Gastroesophageal sphincter (tissue), 3 donors: ENCODE results near the gene LAMC2.

Source experiments
- CTCF ChIP-seq, 4 experiments: fragments of 200-600 bp in 2 of 4; fragments of 450-650 bp in 2 of 4; sonication (generic) in 1 of 4; IDR thresholded peaks; one replicate each; pipeline ENCODE4 v1.5.1; 2017 to 2019; ENCODE audit warnings: antibody characterized with exemption in 4 of 4, mild to moderate bottlenecking in 2 of 4, moderate library complexity in 2 of 4
- EP300 ChIP-seq: sonication (generic); formaldehyde crosslinking; IDR thresholded peaks from one replicate; pipeline ENCODE4 v1.6.1; 2017; ENCODE audit warnings: antibody characterized with exemption, mild to moderate bottlenecking
- POLR2A ChIP-seq, 2 donors: fragments of 450-650 bp; IDR thresholded peaks; one replicate each; pipeline ENCODE4 v1.6.1; 2017; ENCODE audit warnings: antibody characterized with exemption in 2 of 2, mild to moderate bottlenecking in 2 of 2, moderate library complexity in 1 of 2
- POLR2AphosphoS5 ChIP-seq: sonication (generic); formaldehyde crosslinking; IDR thresholded peaks from one replicate; pipeline ENCODE4 v1.6.1; 2017; ENCODE audit warnings: antibody characterized with exemption

DNA sequence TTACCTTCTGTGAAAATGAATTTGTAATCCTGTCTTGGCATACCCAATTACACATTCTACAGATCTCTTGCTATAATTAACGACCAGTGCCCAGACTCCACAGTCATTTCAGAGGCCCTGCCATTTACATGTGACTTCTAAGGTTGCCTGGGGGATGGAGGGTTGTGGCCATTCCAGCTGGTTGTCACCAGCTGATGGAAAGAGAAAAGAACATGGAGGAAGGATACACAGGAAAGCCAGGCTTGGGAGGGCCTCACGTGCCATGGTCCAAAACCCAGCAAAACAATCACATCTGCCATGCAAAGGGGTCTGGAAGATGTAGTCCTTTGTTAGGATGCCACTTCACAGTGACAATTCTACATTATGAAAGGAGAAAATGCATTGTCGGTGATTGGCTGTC is 59.3 kb downstream of the LAMC2 start:
- TF ChIP-seq CTCF (IDR thresholded peaks at IDR 0.05) (no peak), POLR2A (IDR thresholded peaks at IDR 0.05) (no peak), EP300 (no peak), POLR2AphosphoS5 (no peak)
